Astrocyte (in vitro differentiated cells and primary cell): ENCODE results near the gene ADARB2. TPM values are rescaled to one million over a fixed set of nuclear protein-coding genes. Genes with fewer than 3 reads are reported as not detected.

Experiments
- DNase-seq: peaks from one replicate; pipeline ENCODE4 v3.0.0-alpha.2; 2010; ENCODE audit warnings: low read depth
- FAIRE-seq: peaks from 2 replicates; lab custom pipeline; 2011; peaks lifted over from hg19 to GRCh38; lab: Jason Lieb, UNC
- H2AFZ ChIP-seq: 2 replicates; pipeline ENCODE4 v1.6.0; 2012; ENCODE audit warnings: low read depth, low read length, inconsistent platforms
- H3K27ac ChIP-seq: 2 replicates; pipeline ENCODE4 v1.5.1; 2011; ENCODE audit warnings: low read depth, low read length, inconsistent platforms
- H3K27me3 ChIP-seq: 2 replicates; pipeline ENCODE4 v1.6.0; 2011; ENCODE audit warnings: low read length, inconsistent platforms; ENCODE audit not compliant: insufficient read depth
- H3K36me3 ChIP-seq: 2 replicates; pipeline ENCODE4 v1.5.1; 2011; ENCODE audit warnings: low read length, inconsistent platforms; ENCODE audit not compliant: insufficient read depth
- H3K4me1 ChIP-seq: 2 replicates; pipeline ENCODE4 v1.5.1; 2011; ENCODE audit warnings: low read length, inconsistent platforms; ENCODE audit not compliant: insufficient read depth
- H3K4me2 ChIP-seq: 2 replicates; pipeline ENCODE4 v1.6.0; 2012; ENCODE audit warnings: low read length, inconsistent platforms
- H3K4me3 ChIP-seq: 2 replicates; pipeline ENCODE4 v1.5.1; 2011; ENCODE audit warnings: low read depth, mild to moderate bottlenecking, low read length, inconsistent platforms; ENCODE audit not compliant: insufficient read depth
- H3K79me2 ChIP-seq: 2 replicates; pipeline ENCODE4 v1.6.0; 2012; ENCODE audit warnings: mild to moderate bottlenecking, low read length, inconsistent platforms; ENCODE audit not compliant: insufficient read depth
- H3K9ac ChIP-seq: 2 replicates; pipeline ENCODE4 v1.6.0; 2012; ENCODE audit warnings: mild to moderate bottlenecking, low read length, inconsistent platforms
- H3K9me3 ChIP-seq: 2 replicates; pipeline ENCODE4 v1.5.1; 2012; ENCODE audit warnings: low read depth, mild to moderate bottlenecking, low read length, inconsistent platforms; ENCODE audit not compliant: insufficient read depth
- H4K20me1 ChIP-seq: 2 replicates; pipeline ENCODE4 v1.6.0; 2012; ENCODE audit warnings: low read length, inconsistent platforms; ENCODE audit not compliant: insufficient read depth
- H3K27ac Mint-ChIP-seq: one replicate; pipeline ENCODE4 v1.8.0; 2021; ENCODE audit warnings: mild to moderate bottlenecking, mixed read lengths; ENCODE audit not compliant: unreplicated experiment
- H3K27me3 Mint-ChIP-seq: one replicate; pipeline ENCODE4 v1.8.0; 2021; ENCODE audit warnings: low read depth, mixed read lengths; ENCODE audit not compliant: unreplicated experiment
- H3K36me3 Mint-ChIP-seq: one replicate; pipeline ENCODE4 v1.8.0; 2021; ENCODE audit warnings: low read depth, mixed read lengths; ENCODE audit not compliant: unreplicated experiment
- H3K4me1 Mint-ChIP-seq: one replicate; pipeline ENCODE4 v1.8.0; 2021; ENCODE audit warnings: low read depth, mixed read lengths; ENCODE audit not compliant: unreplicated experiment
- H3K4me3 Mint-ChIP-seq: one replicate; pipeline ENCODE4 v1.8.0; 2021; ENCODE audit warnings: mild to moderate bottlenecking, moderate library complexity, mixed read lengths; ENCODE audit not compliant: unreplicated experiment
- H3K9me3 Mint-ChIP-seq: one replicate; pipeline ENCODE4 v1.8.0; 2021; ENCODE audit warnings: mild to moderate bottlenecking, mixed read lengths; ENCODE audit not compliant: unreplicated experiment
- EZH2 ChIP-seq: IDR thresholded peaks from 2 replicates; pipeline ENCODE4 v1.6.1; 2012; ENCODE audit warnings: mild to moderate bottlenecking, low read length, inconsistent platforms; ENCODE audit not compliant: insufficient read depth
- total RNA-seq: library from RNA; stranded (reverse); gene quantifications from 2 replicates; pipeline ENCODE4 v1.2.1, GENCODE V29; 2021
- TF ChIP-seq, protein P1 (sequence below): IDR thresholded peaks from 2 replicates; pipeline ENCODE4 v1.5.1; 2011; ENCODE audit warnings: low read depth, mild to moderate bottlenecking, inconsistent platforms, low read length, moderate library complexity; ENCODE audit not compliant: insufficient read depth

Gene ADARB2
- total RNA-seq, 1 donor from 2014 or later: 0.18 TPM

DNA sequence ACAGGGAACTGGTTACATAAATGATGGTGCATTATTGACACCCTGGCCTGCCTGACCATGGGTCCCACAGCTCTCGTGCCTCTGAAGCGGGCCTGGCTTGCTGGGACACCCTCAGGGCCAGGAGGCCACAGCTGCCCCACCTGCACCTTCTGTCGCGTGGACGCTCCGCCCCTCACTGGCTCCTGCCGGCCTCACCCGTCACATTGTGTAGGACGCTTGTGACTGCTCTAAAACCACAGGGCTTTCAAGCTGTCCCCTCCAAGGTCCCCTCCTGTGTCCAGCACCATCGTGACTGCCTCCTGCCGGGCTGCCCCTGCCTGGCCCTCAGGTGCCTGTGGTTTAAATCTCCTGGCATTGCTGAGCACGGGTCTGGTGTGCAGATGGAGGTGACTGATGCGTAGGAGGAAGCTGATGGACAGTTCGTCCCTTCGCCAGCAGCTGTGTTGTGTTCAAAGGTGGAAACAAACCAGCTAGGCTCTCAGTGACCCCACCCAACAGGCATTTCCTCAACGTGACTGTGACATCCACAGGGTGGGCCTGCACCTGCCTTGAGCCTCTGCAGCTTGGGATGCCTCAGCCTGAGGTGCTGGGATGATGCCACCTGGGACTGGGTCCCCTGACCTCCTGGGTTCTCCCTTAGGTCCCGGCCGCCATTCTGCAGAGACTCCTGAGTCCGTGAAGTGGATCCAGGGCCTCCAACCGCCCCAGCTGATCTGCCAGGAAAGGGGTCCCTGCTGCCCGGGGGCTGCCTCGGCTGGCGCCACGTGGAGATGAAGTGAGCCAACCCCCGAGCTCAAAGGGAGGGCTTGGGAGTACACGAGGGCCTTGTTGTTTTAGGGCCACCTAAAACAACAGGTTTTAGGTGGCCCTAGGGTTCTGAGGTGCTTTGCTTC lies 532.6 kb downstream of the ADARB2 start:
- no peak overlapping the region for H3K9ac ChIP-seq
- no peaks in the 10 kb centered on the region for H3K36me3 Mint-ChIP-seq
- H3K79me2 ChIP-seq: no peaks in the 10 kb centered on the region
- H3K4me2 ChIP-seq: no peak overlapping the region
- peaks cover 19% of the 10 kb centered on the region for H3K27me3 Mint-ChIP-seq
- FAIRE-seq (no peak), DNase-seq (no peak)
- no peak overlapping the region for H3K27ac Mint-ChIP-seq
- H3K27me3 ChIP-seq: no peaks in the 10 kb centered on the region
- no peaks in the 10 kb centered on the region for H3K36me3 ChIP-seq
- H3K4me3 Mint-ChIP-seq: no peak overlapping the region
- H3K4me3 ChIP-seq: no peak overlapping the region
- H3K9me3 Mint-ChIP-seq: no peaks in the 10 kb centered on the region
- H2AFZ ChIP-seq: no peak overlapping the region
- H4K20me1 ChIP-seq: no peaks in the 10 kb centered on the region
- H3K4me1 Mint-ChIP-seq: no peaks in the 10 kb centered on the region
- peaks cover 5% of the 10 kb centered on the region for H3K9me3 ChIP-seq
- no peak overlapping the region for H3K27ac ChIP-seq
- TF ChIP-seq, protein P1, sequence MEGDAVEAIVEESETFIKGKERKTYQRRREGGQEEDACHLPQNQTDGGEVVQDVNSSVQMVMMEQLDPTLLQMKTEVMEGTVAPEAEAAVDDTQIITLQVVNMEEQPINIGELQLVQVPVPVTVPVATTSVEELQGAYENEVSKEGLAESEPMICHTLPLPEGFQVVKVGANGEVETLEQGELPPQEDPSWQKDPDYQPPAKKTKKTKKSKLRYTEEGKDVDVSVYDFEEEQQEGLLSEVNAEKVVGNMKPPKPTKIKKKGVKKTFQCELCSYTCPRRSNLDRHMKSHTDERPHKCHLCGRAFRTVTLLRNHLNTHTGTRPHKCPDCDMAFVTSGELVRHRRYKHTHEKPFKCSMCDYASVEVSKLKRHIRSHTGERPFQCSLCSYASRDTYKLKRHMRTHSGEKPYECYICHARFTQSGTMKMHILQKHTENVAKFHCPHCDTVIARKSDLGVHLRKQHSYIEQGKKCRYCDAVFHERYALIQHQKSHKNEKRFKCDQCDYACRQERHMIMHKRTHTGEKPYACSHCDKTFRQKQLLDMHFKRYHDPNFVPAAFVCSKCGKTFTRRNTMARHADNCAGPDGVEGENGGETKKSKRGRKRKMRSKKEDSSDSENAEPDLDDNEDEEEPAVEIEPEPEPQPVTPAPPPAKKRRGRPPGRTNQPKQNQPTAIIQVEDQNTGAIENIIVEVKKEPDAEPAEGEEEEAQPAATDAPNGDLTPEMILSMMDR: no peak
- TF ChIP-seq EZH2: no peak
- no peaks in the 10 kb centered on the region for H3K4me1 ChIP-seq

DNA sequence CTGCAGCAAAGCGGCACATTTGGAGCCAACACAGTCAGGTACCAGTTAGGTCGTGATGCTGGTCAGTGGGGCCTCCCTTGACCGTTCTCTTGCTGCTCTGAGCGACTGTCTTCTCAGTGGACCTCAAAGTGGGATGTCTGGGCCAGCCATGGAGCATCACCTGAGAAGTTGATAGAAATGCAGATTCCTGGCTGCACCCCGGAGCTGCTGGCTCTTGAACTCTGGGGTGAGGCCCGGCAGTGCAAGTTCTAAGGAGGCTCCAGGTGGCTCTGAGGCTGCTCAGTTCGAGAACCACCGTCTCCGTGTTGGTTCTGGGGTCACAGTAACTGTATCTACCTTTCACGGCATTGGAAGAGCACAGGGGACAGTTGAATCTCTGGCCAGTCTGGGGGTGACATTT lies 533.6 kb downstream of the ADARB2 start:
- no peaks in the 10 kb centered on the region for H3K27me3 ChIP-seq
- no peak overlapping the region for H3K4me2 ChIP-seq
- Mint-ChIP-seq H3K27ac (no peak overlapping the region), H3K4me1 (no peaks in the 10 kb centered on the region), H3K27me3 (peaks cover 19% of the 10 kb centered on the region), H3K4me3 (no peak overlapping the region), H3K9me3 (no peaks in the 10 kb centered on the region), H3K36me3 (no peaks in the 10 kb centered on the region)
- DNase-seq (no peak), FAIRE-seq (no peak)
- H2AFZ ChIP-seq: no peak overlapping the region
- no peak overlapping the region for H3K4me3 ChIP-seq
- no peaks in the 10 kb centered on the region for H3K79me2 ChIP-seq
- H3K36me3 ChIP-seq: no peaks in the 10 kb centered on the region
- H3K27ac ChIP-seq: no peak overlapping the region
- no peaks in the 10 kb centered on the region for H3K9me3 ChIP-seq
- no peaks in the 10 kb centered on the region for H4K20me1 ChIP-seq
- no peaks in the 10 kb centered on the region for H3K4me1 ChIP-seq
- TF ChIP-seq, protein P1: no peak
- TF ChIP-seq EZH2: no peak
- H3K9ac ChIP-seq: no peak overlapping the region

- no peak for FAIRE-seq
- no peaks in the 10 kb centered on the region for H4K20me1 ChIP-seq
- H3K9me3 ChIP-seq: no peaks in the 10 kb centered on the region
- TF ChIP-seq EZH2: no peak
- TF ChIP-seq, protein P1: no peak
- Mint-ChIP-seq H3K9me3 (no peaks in the 10 kb centered on the region), H3K4me1 (no peaks in the 10 kb centered on the region), H3K27me3 (peaks cover 24% of the 10 kb centered on the region), H3K27ac (no peak overlapping the region), H3K36me3 (no peaks in the 10 kb centered on the region), H3K4me3 (no peak overlapping the region)
- no peak overlapping the region for H3K9ac ChIP-seq
- H3K79me2 ChIP-seq: no peaks in the 10 kb centered on the region
- no peak for DNase-seq
- H3K36me3 ChIP-seq: no peaks in the 10 kb centered on the region
- H3K4me3 ChIP-seq: no peak overlapping the region
- no peaks in the 10 kb centered on the region for H3K4me1 ChIP-seq
- H3K27me3 ChIP-seq: no peaks in the 10 kb centered on the region
- no peak overlapping the region for H3K4me2 ChIP-seq
- H2AFZ ChIP-seq: no peak overlapping the region
- H3K27ac ChIP-seq: no peak overlapping the region
Measured at GRCh38 chr10:1203216-1203615, 534.1 kb downstream of the ADARB2 start.
